ENCODE data around the gene BCL2L13.

BCL2L13 gene

GRCh38 chr22:17628406-17629172, 10.0 kb upstream of the BCL2L13 start, which contains the start of gene ATP6V1E1:
ATP6V1E1 (minus strand) TSS chr22:17628749; CDS start chr22:17628635, 114 bp downstream.
- TF ChIP-seq, protein P1, sequence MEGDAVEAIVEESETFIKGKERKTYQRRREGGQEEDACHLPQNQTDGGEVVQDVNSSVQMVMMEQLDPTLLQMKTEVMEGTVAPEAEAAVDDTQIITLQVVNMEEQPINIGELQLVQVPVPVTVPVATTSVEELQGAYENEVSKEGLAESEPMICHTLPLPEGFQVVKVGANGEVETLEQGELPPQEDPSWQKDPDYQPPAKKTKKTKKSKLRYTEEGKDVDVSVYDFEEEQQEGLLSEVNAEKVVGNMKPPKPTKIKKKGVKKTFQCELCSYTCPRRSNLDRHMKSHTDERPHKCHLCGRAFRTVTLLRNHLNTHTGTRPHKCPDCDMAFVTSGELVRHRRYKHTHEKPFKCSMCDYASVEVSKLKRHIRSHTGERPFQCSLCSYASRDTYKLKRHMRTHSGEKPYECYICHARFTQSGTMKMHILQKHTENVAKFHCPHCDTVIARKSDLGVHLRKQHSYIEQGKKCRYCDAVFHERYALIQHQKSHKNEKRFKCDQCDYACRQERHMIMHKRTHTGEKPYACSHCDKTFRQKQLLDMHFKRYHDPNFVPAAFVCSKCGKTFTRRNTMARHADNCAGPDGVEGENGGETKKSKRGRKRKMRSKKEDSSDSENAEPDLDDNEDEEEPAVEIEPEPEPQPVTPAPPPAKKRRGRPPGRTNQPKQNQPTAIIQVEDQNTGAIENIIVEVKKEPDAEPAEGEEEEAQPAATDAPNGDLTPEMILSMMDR (IDR thresholded peaks at IDR 0.05; ENCODE audit: insufficient read depth, missing control alignments), result no peak

DNA sequence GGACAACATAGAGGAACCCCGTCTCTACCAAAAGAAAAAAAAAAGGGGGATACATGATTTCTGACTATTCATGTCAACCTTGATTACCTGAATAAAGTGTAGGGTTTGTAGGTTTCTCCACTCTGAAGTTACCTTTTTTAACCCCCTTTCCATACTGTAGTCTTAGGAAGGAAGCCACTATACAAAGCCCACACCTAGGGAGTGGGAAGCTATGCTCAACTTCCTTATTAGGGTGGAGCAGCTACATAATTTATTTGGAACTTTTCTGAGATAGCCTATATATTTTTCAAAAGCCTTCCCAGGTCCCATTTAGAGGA, 9.4 kb upstream of the BCL2L13 start:
- FAIRE-seq (no peak), DNase-seq (ENCODE audit: insufficient read length, low spot score) (no peak)
- TF ChIP-seq, protein P1 (IDR thresholded peaks at IDR 0.05; ENCODE audit: insufficient read depth, missing control alignments), result no peak

More at GRCh38 chr22:17628406-17629172, 10.0 kb upstream of the BCL2L13 start, which contains the start of gene ATP6V1E1:
- DNase-seq (ENCODE audit: insufficient read length, low spot score) (peak; percentile 95), FAIRE-seq (no peak)

- no peak for DNase-seq (ENCODE audit: insufficient read length, low spot score)
- FAIRE-seq, result no peak
- TF ChIP-seq, protein P1 (IDR thresholded peaks at IDR 0.05; ENCODE audit: insufficient read depth, missing control alignments), result no peak
These were observed 8.9 kb upstream of the BCL2L13 start for GRCh38 chr22:17629641-17630040.

DNA sequence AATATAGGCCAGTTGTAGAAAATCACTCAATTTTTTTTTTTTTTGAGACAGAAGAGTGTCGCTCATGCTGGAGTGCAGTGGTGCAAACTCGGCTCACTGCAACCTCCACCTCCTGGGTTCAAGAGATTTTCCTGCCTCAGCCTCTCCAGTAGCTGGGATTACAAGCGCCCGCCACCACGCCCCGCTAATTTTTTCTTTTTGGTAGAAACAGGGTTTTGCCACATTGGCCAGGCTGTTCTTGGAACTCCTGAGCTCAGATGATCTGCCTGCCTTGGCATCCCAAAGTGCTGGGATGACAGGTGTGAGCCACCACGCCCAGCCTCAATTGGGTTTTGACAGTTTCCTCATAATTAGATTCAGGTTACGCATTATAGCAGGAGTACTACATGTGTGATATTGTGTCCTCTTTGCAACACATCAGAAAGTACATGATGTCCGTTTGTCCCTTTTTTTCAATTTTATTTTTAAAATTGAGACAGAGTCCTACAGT, 7.4 kb upstream of the BCL2L13 start:
- DNase-seq (ENCODE audit: insufficient read length, low spot score) (no peak), FAIRE-seq (no peak)
- TF ChIP-seq, protein P1 (IDR thresholded peaks at IDR 0.05; ENCODE audit: insufficient read depth, missing control alignments), result no peak

- TF ChIP-seq, protein P1 (IDR thresholded peaks at IDR 0.05; ENCODE audit: insufficient read depth, missing control alignments), result no peak
These were observed 5.2 kb upstream of the BCL2L13 start for GRCh38 chr22:17633217-17633997.

GRCh38 chr22:17633998-17634323, 4.6 kb upstream of the BCL2L13 start:
- TF ChIP-seq, protein P1 (IDR thresholded peaks at IDR 0.05; ENCODE audit: insufficient read depth, missing control alignments), result no peak
- no peak for FAIRE-seq

More at GRCh38 chr22:17633217-17633997, 5.2 kb upstream of the BCL2L13 start:
- DNase-seq (ENCODE audit: insufficient read length, low spot score) (no peak), FAIRE-seq (no peak)

More at GRCh38 chr22:17633998-17634323, 4.6 kb upstream of the BCL2L13 start:
- DNase-seq (ENCODE audit: insufficient read length, low spot score), result no peak
